ENCODE measurements around the gene SETD1A. TPM values are rescaled to one million over a fixed set of nuclear protein-coding genes. Genes with fewer than 3 reads are reported as not detected.

SETD1A gene
- 3.0 TPM in 2 replicates for total RNA-seq

DNA sequence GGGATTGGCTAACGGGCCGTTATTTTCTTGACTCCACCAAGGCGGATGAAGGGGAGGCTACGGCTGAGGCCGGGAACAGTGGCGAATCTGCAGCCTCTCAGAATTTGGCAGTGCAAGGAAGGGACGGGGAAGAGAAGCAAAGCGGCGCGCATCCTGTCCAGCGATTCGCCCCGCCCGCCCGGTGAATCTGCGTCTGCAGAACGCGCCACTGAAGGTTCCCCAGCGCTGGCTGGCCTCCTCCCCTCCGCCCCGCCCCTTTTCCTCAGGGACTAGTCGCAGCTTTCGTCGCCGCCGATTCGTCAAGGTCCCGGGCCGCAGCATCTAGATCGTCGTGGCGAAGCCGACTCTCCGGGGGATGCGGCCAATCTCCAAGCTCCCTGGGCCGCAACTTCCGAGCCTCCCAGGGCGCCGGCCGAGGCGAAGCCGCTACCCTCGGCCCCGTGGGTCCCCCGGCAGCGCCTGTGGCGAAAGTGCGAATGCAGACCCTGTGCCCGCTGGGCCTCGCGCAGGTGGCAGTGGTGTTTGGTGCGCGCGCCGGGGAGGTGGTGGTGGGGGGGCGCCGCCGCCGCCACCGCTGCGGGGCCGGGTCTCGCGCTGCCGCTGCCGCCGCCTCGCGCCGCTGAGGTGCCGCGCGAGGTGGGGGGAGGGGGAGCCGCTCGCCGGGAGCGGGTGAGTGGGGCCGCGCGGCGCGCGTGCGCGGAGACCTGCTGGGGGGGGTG, at the start of gene SETD1A:
Gene SETD1A (plus strand): TSS at position 299 of the 719 bp plus-strand sequence. CDS start 978 bp downstream, outside the sequence.

GRCh38 chr16:30923554-30924075, 33.9 kb upstream of the SETD1A start, which contains the start of gene FBXL19:
TSS of gene FBXL19 (plus strand) at chr16:30923572. CDS start at chr16:30925755, 2,183 bp downstream.

DNA sequence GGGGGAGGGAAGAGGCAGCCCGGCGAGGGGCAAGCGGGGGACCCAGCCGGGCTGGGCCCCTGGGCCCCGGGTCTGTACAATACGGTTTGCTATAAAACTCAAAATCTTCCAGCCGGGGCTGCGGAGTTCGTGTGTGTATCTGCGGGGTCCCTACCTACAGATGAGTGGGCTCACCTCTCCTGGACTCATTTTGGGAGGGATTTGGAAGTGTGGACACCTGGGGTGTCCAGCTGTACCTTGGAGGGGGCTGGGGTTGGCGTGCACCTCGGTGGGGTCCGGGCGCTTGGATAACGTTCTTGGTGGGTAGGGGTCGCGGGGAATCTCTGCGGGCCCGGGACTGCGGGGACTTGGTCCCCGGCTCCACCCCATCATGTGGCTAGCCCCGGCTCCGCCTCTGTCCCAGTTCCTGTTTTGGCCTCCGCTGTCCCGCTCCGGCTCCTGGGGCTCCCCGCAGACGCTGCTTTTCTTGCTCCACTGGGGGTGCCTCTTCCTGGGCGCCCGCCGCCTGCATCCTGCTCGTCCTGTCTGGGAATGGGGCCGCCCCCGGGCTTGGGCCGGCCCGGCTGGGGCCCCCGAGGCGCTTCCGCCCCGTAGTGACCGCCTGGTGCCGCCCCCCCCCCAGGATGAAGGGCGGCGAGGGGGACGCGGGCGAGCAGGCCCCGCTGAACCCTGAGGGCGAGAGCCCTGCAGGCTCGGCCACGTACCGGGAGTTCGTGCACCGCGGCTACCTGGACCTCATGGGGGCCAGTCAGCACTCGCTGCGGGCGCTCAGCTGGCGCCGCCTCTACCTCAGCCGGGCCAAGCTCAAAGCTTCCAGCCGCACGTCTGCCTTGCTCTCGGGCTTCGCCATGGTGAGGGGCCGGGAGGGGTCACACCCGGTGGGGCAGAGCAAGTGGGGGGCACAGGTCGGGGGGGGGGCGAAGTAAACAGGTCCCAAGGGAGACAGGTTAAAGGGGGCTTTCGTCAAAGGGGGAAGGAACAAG, 8.6 kb upstream of the SETD1A start, which contains the start of gene ORAI3:
Gene ORAI3 (plus strand): TSS at position 402 of the 983 bp plus-strand sequence. CDS start 222 bp downstream, at position 624.

DNA sequence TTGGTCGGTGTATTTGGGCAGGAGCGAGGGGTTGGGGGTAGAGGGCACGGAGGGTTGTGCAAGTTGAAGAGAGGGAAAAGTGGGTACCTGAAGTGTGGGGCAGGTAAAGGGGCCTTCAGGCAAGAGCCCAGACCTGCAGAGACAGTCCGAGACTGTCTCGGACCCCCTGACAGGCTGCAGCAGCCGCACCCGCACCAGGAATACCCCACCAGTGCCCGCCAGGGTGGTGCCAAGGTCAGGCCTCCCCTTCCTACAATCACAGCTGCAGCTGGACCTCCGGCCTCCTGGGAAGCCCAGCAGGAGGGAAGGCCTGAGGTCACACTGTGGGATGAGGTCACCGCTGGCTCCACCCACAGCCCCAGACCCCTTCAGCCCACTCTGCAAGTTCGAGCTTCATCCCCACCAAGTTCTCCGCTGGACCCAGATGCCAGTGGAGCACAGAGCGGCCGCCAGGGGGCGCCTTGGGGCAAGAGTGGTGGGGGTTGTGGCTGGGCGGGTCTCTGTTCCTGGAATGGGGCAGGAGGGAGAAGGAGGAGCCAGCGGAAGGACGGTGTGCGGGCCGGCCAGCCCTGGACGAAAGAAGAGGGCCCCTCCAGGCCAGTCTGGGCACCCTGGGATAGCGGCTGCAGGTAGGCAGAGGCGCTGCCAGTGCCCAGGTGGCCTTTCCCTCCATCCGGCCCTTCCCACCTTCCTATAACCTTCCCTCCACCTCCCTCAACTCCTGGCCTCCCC, 27.3 kb downstream of the SETD1A start, which contains the start of gene HSD3B7:
Gene HSD3B7 (plus strand): TSS at position 539 of the 732 bp plus-strand sequence. CDS start 452 bp downstream, outside the sequence.

GRCh38 chr16:31010585-31011325, 53.2 kb downstream of the SETD1A start, which contains the start of gene STX1B:
TSS of gene STX1B (minus strand) at chr16:31010638. CDS start at chr16:31010396, 242 bp downstream.

DNA sequence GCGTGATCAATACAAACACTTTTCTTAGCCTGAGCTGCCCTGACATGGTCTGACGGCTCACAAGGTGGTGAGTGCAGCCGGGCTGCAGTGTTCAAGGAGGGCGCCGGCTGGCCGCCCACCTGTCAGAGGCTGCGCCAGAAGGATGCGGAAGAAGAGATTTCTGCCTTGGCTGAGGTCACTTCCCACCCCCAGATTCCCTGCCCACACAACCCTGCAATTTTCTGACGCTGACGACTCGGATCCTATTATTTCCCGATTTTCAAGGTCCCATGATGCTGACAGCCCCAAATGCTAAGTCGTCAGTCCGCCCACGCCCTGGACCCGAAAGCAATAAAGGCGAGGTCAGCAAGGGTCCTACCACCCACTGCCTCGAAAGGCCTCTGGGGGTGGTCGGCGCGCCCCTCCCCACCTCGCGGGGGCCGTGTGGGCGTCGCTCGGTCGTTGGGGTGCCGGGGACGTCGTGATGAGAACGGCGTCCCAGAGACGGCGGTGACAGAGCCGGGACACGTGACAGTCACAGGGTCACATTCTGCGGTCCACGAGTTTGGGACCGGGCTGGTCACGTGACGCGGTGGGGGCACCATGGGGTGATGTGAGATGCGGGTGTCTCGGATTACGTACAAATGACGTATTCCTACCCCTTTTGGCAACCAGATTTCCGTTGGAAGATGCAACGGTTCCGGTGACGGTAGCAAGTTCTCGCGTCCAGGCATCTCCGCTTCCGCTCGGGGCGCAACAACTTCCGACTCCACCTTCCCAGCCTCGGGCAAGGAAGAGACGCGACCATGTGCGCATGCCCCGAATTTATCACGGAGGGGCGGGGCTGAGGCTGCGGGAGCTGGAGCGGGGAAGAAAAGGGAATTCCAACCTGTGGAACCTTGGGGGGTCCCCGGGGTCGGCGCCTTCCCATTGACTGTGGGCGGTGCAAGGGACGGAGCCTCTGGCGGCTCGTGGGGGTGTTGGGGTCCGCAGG, 75.5 kb downstream of the SETD1A start, which contains the start of gene STX4:
Gene STX4 (plus strand): TSS at position 823 of the 973 bp plus-strand sequence. CDS start 248 bp downstream, outside the sequence.

Other genes with a start within 250 kb of the SETD1A start
- gene PHKG2, start 209.3 kb upstream of the SETD1A start, total RNA-seq = 12.7 and 14.3 TPM in 2 replicates
- 0.69 and 1.6 TPM in 2 replicates for gene CFAP119, start 195.7 kb upstream of the SETD1A start, total RNA-seq
- gene RNF40, start 195.4 kb upstream of the SETD1A start, total RNA-seq = 54.0 and 56.0 TPM in 2 replicates
- gene ZNF629, start 170.5 kb upstream of the SETD1A start, total RNA-seq = 6.2 and 6.3 TPM in 2 replicates
- 19.3 and 38.3 TPM in 2 replicates for gene BCL7C, start 63.7 kb upstream of the SETD1A start, total RNA-seq
- 0.94 and 4.3 TPM in 2 replicates for gene CTF1, start 61.1 kb upstream of the SETD1A start, total RNA-seq
- gene FBXL19, start 34.2 kb upstream of the SETD1A start, total RNA-seq = 9.3 and 13.6 TPM in 2 replicates
- gene ORAI3, start 8.7 kb upstream of the SETD1A start, total RNA-seq = 42.8 and 43.8 TPM in 2 replicates
- gene HSD3B7, start 27.5 kb downstream of the SETD1A start, total RNA-seq = 14.3 and 20.8 TPM in 2 replicates
- gene STX1B, start 52.9 kb downstream of the SETD1A start, total RNA-seq = 1.0 and 3.5 TPM in 2 replicates
- gene STX4, start 75.8 kb downstream of the SETD1A start, total RNA-seq = 35.1 and 38.9 TPM in 2 replicates
- 5.2 and 6.5 TPM in 2 replicates for gene ZNF668, start 116.5 kb downstream of the SETD1A start, total RNA-seq
- gene ZNF646, start 116.7 kb downstream of the SETD1A start, total RNA-seq = 9.3 and 12.0 TPM in 2 replicates
- 1.4 TPM in 2 replicates for gene PRSS53, start 131.2 kb downstream of the SETD1A start, total RNA-seq
- gene VKORC1, start 137.0 kb downstream of the SETD1A start, total RNA-seq = 91.7 and 95.6 TPM in 2 replicates
- gene BCKDK, start 150.6 kb downstream of the SETD1A start, total RNA-seq = 10.4 TPM in 2 replicates
- 24.4 and 46.5 TPM in 2 replicates for gene KAT8, start 159.9 kb downstream of the SETD1A start, total RNA-seq
- 0.09 TPM in 1 of 2 replicates, not detected in the other for gene PRSS8, start 178.0 kb downstream of the SETD1A start, total RNA-seq
- gene PRSS36, start 192.3 kb downstream of the SETD1A start, total RNA-seq = 0.17 and 0.47 TPM in 2 replicates
- gene FUS, start 222.4 kb downstream of the SETD1A start, total RNA-seq = 32.5 and 32.7 TPM in 2 replicates
- 105 and 171 TPM in 2 replicates for gene PYCARD, start 245.0 kb downstream of the SETD1A start, total RNA-seq

All from bronchial smooth muscle cell (primary cell).